C4-2B (cell line): ENCODE data around the gene NEO1.

ENCODE experiments used
- CTCF ChIP-seq: fragments of 450-650 bp; conservative IDR thresholded peaks from 2 replicates; pipeline ENCODE4 v1.5.1; 2017; ENCODE audit warnings: mild to moderate bottlenecking
- ZFX ChIP-seq: fragments of 450-650 bp; IDR thresholded peaks from 2 replicates; pipeline ENCODE4 v1.6.1; 2017

- TF ChIP-seq CTCF (no peak), ZFX (no peak)
Measured at GRCh38 chr15:73165435-73165834, 113.2 kb downstream of the NEO1 start.
